ENCODE measurements around the gene GLIS2. TPM values are rescaled to one million over a fixed set of nuclear protein-coding genes. Genes with fewer than 3 reads are reported as not detected.

The GLIS2 gene
- total and polyA plus RNA-seq, 3 donors from 2014 or later, result 4.8 to 15.0 (median 6.7) TPM

DNA sequence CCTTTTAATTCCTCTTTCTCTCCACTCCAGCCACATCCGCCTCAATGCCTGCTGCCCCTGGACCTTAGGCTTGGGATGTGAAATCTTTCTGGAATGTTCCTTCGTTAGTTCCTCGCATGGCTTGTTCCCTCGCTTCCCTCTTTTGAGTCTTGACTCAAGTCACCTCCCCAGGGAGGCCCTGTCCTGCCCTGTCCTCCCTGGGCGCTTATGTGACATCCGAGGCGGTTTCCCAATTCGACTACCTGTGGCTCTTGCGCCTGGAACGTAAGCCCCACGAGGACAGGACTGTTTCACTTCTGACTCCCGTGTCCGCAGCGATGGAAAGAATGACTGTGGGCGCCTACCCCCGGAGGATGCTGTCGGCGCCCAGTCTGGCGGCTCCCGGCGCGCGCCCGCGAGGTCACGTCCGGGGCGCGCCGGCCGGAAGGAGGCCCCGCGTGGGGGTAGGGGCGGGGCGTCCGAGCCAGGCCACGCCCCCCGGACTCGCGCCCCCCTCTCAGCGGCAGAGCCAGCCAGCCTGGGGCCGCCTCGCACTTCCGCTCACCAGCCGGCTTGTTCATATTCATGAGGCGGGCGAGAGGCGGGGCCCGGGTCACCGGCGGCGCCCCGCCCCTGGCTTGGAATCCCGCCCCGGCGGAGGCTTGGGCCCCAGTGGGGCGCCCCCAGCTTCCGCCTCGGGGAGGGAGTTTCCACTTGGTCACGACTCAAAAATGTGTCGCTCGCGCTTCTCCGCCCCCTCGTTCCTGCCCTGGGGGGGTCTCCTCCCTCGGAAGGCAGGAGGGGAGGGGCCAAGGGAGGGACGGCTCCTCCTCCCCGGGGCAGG lies 8.4 kb upstream of the GLIS2 start:
- Histone ChIP-seq H3K27me3 (no peaks in the 10 kb centered on the region), H3K4me3 (peak overlapping the region; percentile 56 to 59), H3K36me3 (ENCODE audit: low read depth, missing control alignments) (no peaks in the 10 kb centered on the region), H3K27ac (peak overlapping the region in 1 of 2 donors; percentile 82), H3K4me1 (peaks cover 6% of the 10 kb centered on the region), H3K9me3 (no peaks in the 10 kb centered on the region)
- TF ChIP-seq, protein P1, sequence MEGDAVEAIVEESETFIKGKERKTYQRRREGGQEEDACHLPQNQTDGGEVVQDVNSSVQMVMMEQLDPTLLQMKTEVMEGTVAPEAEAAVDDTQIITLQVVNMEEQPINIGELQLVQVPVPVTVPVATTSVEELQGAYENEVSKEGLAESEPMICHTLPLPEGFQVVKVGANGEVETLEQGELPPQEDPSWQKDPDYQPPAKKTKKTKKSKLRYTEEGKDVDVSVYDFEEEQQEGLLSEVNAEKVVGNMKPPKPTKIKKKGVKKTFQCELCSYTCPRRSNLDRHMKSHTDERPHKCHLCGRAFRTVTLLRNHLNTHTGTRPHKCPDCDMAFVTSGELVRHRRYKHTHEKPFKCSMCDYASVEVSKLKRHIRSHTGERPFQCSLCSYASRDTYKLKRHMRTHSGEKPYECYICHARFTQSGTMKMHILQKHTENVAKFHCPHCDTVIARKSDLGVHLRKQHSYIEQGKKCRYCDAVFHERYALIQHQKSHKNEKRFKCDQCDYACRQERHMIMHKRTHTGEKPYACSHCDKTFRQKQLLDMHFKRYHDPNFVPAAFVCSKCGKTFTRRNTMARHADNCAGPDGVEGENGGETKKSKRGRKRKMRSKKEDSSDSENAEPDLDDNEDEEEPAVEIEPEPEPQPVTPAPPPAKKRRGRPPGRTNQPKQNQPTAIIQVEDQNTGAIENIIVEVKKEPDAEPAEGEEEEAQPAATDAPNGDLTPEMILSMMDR (IDR thresholded peaks at IDR 0.05), result no peak
- TF ChIP-seq POLR2A (IDR thresholded peaks at IDR 0.05), result no peak
- WGBS, 2 donors, result 3 to 10% methylated on average over 34 to 66 of the region's 68 CpGs
- peak; percentile 96 for DNase-seq
- intact Hi-C loops (cut with DNase I; ENCODE audit: low total_unique reads), result no loop called here

- no peak for DNase-seq
- intact Hi-C loops (cut with DNase I; ENCODE audit: low total_unique reads), result no loop called here
- 89 to 90% methylated on average over 10 to 14 of the region's 14 CpGs for WGBS, 2 donors
- H3K27me3 ChIP-seq, result no peaks in the 10 kb centered on the region
- H3K4me1 ChIP-seq, result peaks cover 6% of the 10 kb centered on the region
- no peak overlapping the region for H3K27ac ChIP-seq
- H3K9me3 ChIP-seq, result no peaks in the 10 kb centered on the region
- H3K36me3 ChIP-seq (ENCODE audit: low read depth, missing control alignments), result no peaks in the 10 kb centered on the region
- TF ChIP-seq, protein P1 (IDR thresholded peaks at IDR 0.05), result no peak
- no peak for TF ChIP-seq POLR2A (IDR thresholded peaks at IDR 0.05)
- no peak overlapping the region for H3K4me3 ChIP-seq
Observed at GRCh38 chr16:4309102-4309832, 6.6 kb upstream of the GLIS2 start.

DNA sequence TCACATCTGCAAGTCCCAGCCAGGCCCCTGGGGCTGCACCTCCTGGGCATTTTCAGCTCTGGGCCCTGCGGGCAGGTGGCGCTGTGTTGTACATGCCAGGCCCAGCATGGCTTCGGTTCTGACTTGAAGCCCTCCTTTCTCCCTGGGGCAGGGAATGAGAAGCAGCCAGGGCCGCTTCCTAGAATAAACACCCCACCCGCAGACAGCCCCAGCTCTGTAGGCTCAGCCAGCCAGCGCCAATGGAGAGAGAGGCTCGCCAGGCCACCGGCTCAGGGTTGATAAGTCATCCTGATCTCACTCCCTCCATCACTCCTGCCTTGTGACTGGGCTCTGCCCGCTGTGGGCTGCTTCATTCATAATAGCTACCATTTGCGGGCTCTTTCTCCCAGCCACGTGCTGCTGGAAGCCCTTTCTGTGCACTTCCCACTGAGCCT lies 6.0 kb upstream of the GLIS2 start:
- DNase-seq, result peak; percentile 58
- H3K27me3 ChIP-seq, result no peaks in the 10 kb centered on the region
- no peaks in the 10 kb centered on the region for H3K9me3 ChIP-seq
- WGBS, 2 donors, result 69 to 83% methylated on average over 8 to 11 of the region's 11 CpGs
- intact Hi-C loops (cut with DNase I; ENCODE audit: low total_unique reads), result no loop called here
- H3K36me3 ChIP-seq (ENCODE audit: low read depth, missing control alignments), result no peaks in the 10 kb centered on the region
- H3K4me3 ChIP-seq, result no peak overlapping the region
- peaks cover 6% of the 10 kb centered on the region for H3K4me1 ChIP-seq
- H3K27ac ChIP-seq, result no peak overlapping the region
- TF ChIP-seq POLR2A (IDR thresholded peaks at IDR 0.05), result no peak
- TF ChIP-seq, protein P1 (IDR thresholded peaks at IDR 0.05), result no peak

DNA sequence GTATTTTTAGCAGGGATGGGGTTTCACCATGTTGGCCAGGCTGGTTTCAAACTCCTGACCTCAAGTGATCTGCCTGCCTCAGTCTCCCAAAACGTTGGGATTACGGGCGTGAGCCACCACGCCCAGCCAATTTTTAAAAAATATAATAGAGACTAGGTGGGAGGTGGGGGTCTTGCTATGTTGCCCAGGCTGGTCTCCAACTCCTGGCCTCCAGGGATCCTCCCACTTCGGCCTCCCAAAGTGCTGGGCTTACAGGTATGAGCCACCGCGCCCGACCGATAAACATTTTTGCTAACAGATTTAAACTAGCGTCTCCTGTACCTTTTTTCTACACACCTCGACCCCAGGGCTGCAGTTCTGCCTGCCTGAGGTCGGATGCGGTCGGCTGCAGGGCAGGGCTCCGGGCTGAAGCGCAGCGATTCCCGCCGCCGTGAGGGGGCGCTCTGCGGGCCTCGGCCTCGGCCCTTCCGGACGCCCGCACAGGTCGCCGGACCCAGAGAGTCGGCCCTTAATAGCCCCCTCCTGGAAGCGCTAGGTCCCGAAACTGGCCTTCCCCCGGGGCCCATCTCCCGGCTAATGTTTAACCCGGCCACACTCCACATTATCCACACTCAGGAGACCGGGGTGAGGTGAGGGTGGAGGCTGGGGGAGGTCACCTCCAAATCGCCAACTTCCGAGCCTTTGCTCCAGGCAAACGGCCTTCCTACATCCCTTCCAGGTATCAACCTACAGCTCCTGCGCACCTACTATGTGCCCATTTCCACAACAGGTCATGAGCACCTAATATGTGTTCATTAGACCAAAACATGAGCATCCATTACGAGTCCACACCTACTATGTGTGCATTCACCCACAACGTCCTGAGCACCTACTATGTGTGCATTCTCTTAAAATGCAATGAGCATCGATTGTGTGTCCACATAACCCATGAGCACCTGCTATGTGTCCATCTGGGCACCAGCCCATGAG lies 2.0 kb upstream of the GLIS2 start:
- H3K4me1 ChIP-seq, result peaks cover 21% of the 10 kb centered on the region
- 15 to 16% methylated on average over 41 to 43 of the region's 43 CpGs for WGBS, 2 donors

More for the DNA sequence above, 2.0 kb upstream of the GLIS2 start:
- intact Hi-C loops (cut with DNase I; ENCODE audit: low total_unique reads), result no loop called here
- no peaks in the 10 kb centered on the region for H3K27me3 ChIP-seq
- H3K4me3 ChIP-seq, result peak overlapping the region in 1 of 2 donors; percentile 29
- no peak overlapping the region for H3K27ac ChIP-seq
- H3K36me3 ChIP-seq (ENCODE audit: low read depth, missing control alignments), result no peaks in the 10 kb centered on the region
- TF ChIP-seq POLR2A (IDR thresholded peaks at IDR 0.05), result no peak
- TF ChIP-seq, protein P1 (IDR thresholded peaks at IDR 0.05), result peak; percentile 6 to 68 (median 55)
- no peak for DNase-seq
- no peaks in the 10 kb centered on the region for H3K9me3 ChIP-seq

All from testis (tissue), 3 donors.